Left lung (tissue), 10 donors: Measurements from ENCODE around the gene SPEM1. TPM values are rescaled to one million over a fixed set of nuclear protein-coding genes. Genes with fewer than 3 reads are reported as not detected.
"Not testable (repeated sequence)": the region's sequence is repeated elsewhere in the genome, so short reads cannot be mapped to it uniquely, and the experiment has no call there.

Experiments used
- ATAC-seq: fragments of 200-7000 bp; cut with Tn5 transposase; one replicate; pipeline ENCODE4 v1.9.1; 2020; ENCODE audit warnings: moderate library complexity
- DNase-seq, 4 donors: peaks; one replicate each; pipeline ENCODE4 v3.0.0-alpha.2; 2013 to 2020
- H3K27ac ChIP-seq, 2 donors: fragments of 200-600 bp; sonication (generic) in 1 of 2; one replicate each; pipeline versions ENCODE4 v1.5.0 to v1.8.0; 2020 to 2021
- H3K27me3 ChIP-seq, 2 donors: fragments of 200-600 bp; sonication (generic) in 1 of 2; one replicate each; pipeline versions ENCODE4 v1.5.0 to v1.8.0; 2020 to 2021
- H3K36me3 ChIP-seq, 2 donors: fragments of 200-600 bp; sonication (generic) in 1 of 2; one replicate each; pipeline versions ENCODE4 v1.5.0 to v1.8.0; 2020 to 2021
- H3K4me1 ChIP-seq, 2 donors: fragments of 200-600 bp; one replicate each; pipeline ENCODE4 v1.8.0; 2021
- H3K4me3 ChIP-seq, 2 donors: fragments of 200-600 bp; sonication (generic) in 1 of 2; one replicate each; pipeline versions ENCODE4 v1.5.0 to v1.8.0; 2020 to 2021; ENCODE audit warnings: mild to moderate bottlenecking in 1 of 2
- H3K9me3 ChIP-seq, 2 donors: fragments of 200-600 bp; sonication (generic) in 1 of 2; one replicate each; pipeline versions ENCODE4 v1.5.0 to v1.8.0; 2020 to 2021
- CTCF ChIP-seq, 2 donors: fragments of 200-600 bp; sonication (generic) in 1 of 2; IDR thresholded peaks; one replicate each; pipeline versions ENCODE4 v1.5.0 to v1.8.0; 2021; ENCODE audit warnings: antibody characterized with exemption in 2 of 2
- intact Hi-C, 2 donors: fragments of 100-400 bp; cut with DNase I; formaldehyde crosslinking; loops; one replicate each; pipeline versions ENCODE4 v1.11.2 to v1.14.2; 2022
- polyA plus RNA-seq, 6 donors: library from polyadenylated mRNA; unstranded; fragments of 120-200 nt; gene quantifications; one replicate each; pipeline ENCODE4 v1.2.1, GENCODE V29; 2013; ENCODE audit not compliant: insufficient read length in 6 of 6
- total RNA-seq, 2 donors: library from RNA; stranded (reverse); fragmentation: NEBNext Ultra II Directional; extraction: Animal tissue kit (Norgen Biotek cat#: 25700); gene quantifications; one replicate each; pipeline ENCODE4 v1.2.1, GENCODE V29; 2021
- donor health status: DM: no; HTN: yes; CAD: no.
- donor health status: DM: no; HTN: no; CAD: no.

The SPEM1 gene
- total and polyA plus RNA-seq, 8 donors, result not detected

- Histone ChIP-seq H3K4me1 (peaks cover 8 to 38% of the 10 kb centered on the region in 2 donors), H3K27me3 (no peaks in the 10 kb centered on the region), H3K36me3 (peaks cover 0 to 17% of the 10 kb centered on the region in 2 donors), H3K27ac (no peak overlapping the region), H3K4me3 (no peak overlapping the region), H3K9me3 (no peaks in the 10 kb centered on the region)
- no peak for ATAC-seq
- intact Hi-C loops, result no loop called here
- TF ChIP-seq CTCF (IDR thresholded peaks at IDR 0.05), result no peak
- DNase-seq, result no peak
Observed at GRCh38 chr17:7468804-7469389, 48.8 kb downstream of the SPEM1 start.

- DNase-seq, H3K9me3 ChIP-seq, intact Hi-C loops, ATAC-seq, H3K27me3 ChIP-seq, H3K4me3 ChIP-seq, H3K27ac ChIP-seq: not testable (repeated sequence)
- Histone ChIP-seq H3K4me1 (peaks cover 8 to 47% of the 10 kb centered on the region in 2 donors), H3K36me3 (peaks cover 0 to 13% of the 10 kb centered on the region in 2 donors)
Observed at GRCh38 chr17:7469843-7470242, 49.7 kb downstream of the SPEM1 start.

- peaks cover 14 to 54% of the 10 kb centered on the region in 2 donors for H3K4me1 ChIP-seq
- H3K27me3 ChIP-seq, H3K27ac ChIP-seq, DNase-seq, H3K36me3 ChIP-seq, ATAC-seq, H3K9me3 ChIP-seq, H3K4me3 ChIP-seq, intact Hi-C loops: not testable (repeated sequence)
Observed at GRCh38 chr17:7470457-7470973, 50.4 kb downstream of the SPEM1 start.

Other genes with a start within 250 kb of the SPEM1 start
Only the 30 nearest of the 39 such genes appear.
- gene GABARAP, start 177.9 kb upstream of the SPEM1 start, total RNA-seq, result 100 to 1,000 TPM; 545 to 559 TPM
- gene GABARAP, start 177.9 kb upstream of the SPEM1 start, polyA plus RNA-seq, result 100 to 1,000 TPM; 442 to 526 (median 470) TPM
- 100 to 1,000 TPM; 134 to 171 TPM for gene CTDNEP1, start 168.6 kb upstream of the SPEM1 start, total RNA-seq
- gene CTDNEP1, start 168.6 kb upstream of the SPEM1 start, polyA plus RNA-seq, result 100 to 1,000 TPM; 133 to 154 (median 146) TPM
- 10 to 100 TPM; 26.5 to 46.6 TPM for gene ELP5, start 168.1 kb upstream of the SPEM1 start, total RNA-seq
- gene ELP5, start 168.1 kb upstream of the SPEM1 start, polyA plus RNA-seq, result 10 to 100 TPM; 36.6 to 49.7 (median 42.9) TPM
- gene CLDN7, start 157.8 kb upstream of the SPEM1 start, total RNA-seq, result 100 to 1,000 TPM; 187 to 197 TPM
- gene CLDN7, start 157.8 kb upstream of the SPEM1 start, polyA plus RNA-seq, result 10 to 100 TPM; 26.0 to 37.0 (median 34.8) TPM
- under 1 TPM; 0.60 to 0.85 TPM for gene SLC2A4, start 138.6 kb upstream of the SPEM1 start, total RNA-seq
- 1 to 10 TPM in 4 of 6 donors, under 1 TPM in 2; 0.93 to 1.5 (median 1.3) TPM for gene SLC2A4, start 138.6 kb upstream of the SPEM1 start, polyA plus RNA-seq
- gene YBX2, start 125.7 kb upstream of the SPEM1 start, total RNA-seq, result under 1 TPM; 0.37 to 0.67 TPM
- 1 to 10 TPM; 1.3 to 2.5 (median 1.6) TPM for gene YBX2, start 125.7 kb upstream of the SPEM1 start, polyA plus RNA-seq
- gene EIF5A, start 112.7 kb upstream of the SPEM1 start, total RNA-seq, result 100 to 1,000 TPM; 307 to 622 TPM
- 100 to 1,000 TPM; 213 to 323 (median 262) TPM for gene EIF5A, start 112.7 kb upstream of the SPEM1 start, polyA plus RNA-seq
- gene GPS2, start 105.0 kb upstream of the SPEM1 start, total RNA-seq, result 10 to 100 TPM; 48.2 to 54.9 TPM
- gene GPS2, start 105.0 kb upstream of the SPEM1 start, polyA plus RNA-seq, result 100 to 1,000 TPM in 1 of 6 donors, 10 to 100 TPM in 5; 73.0 to 102 (median 81.9) TPM
- gene NEURL4, start 91.0 kb upstream of the SPEM1 start, total RNA-seq, result 10 to 100 TPM; 27.8 to 35.2 TPM
- gene NEURL4, start 91.0 kb upstream of the SPEM1 start, polyA plus RNA-seq, result 10 to 100 TPM; 22.2 to 36.8 (median 27.9) TPM
- gene ACAP1, start 83.8 kb upstream of the SPEM1 start, total RNA-seq, result 10 to 100 TPM in 1 of 2 donors, 1 to 10 TPM in 1; 9.9 to 51.4 TPM
- gene ACAP1, start 83.8 kb upstream of the SPEM1 start, polyA plus RNA-seq, result 10 to 100 TPM in 2 of 6 donors, 1 to 10 TPM in 4; 6.7 to 11.3 (median 8.1) TPM
- gene KCTD11, start 68.2 kb upstream of the SPEM1 start, total RNA-seq, result 10 to 100 TPM; 10.3 to 10.7 TPM
- gene KCTD11, start 68.2 kb upstream of the SPEM1 start, polyA plus RNA-seq, result 10 to 100 TPM in 3 of 6 donors, 1 to 10 TPM in 3; 8.3 to 13.1 (median 9.9) TPM
- not detected for gene TMEM95, start 65.2 kb upstream of the SPEM1 start, total RNA-seq
- not detected for gene TMEM95, start 65.2 kb upstream of the SPEM1 start, polyA plus RNA-seq
- 1 to 10 TPM; 6.1 to 6.4 TPM for gene TNK1, start 39.2 kb upstream of the SPEM1 start, total RNA-seq
- 1 to 10 TPM; 5.3 to 8.7 (median 6.4) TPM for gene TNK1, start 39.2 kb upstream of the SPEM1 start, polyA plus RNA-seq
- 10 to 100 TPM; 42.0 to 42.7 TPM for gene PLSCR3, start 25.8 kb upstream of the SPEM1 start, total RNA-seq
- 10 to 100 TPM; 46.0 to 62.5 (median 57.7) TPM for gene PLSCR3, start 25.8 kb upstream of the SPEM1 start, polyA plus RNA-seq
- 10 to 100 TPM; 50.7 to 56.0 TPM for gene TMEM256, start 16.2 kb upstream of the SPEM1 start, total RNA-seq
- 10 to 100 TPM; 70.7 to 75.7 (median 72.5) TPM for gene TMEM256, start 16.2 kb upstream of the SPEM1 start, polyA plus RNA-seq
- 10 to 100 TPM; 14.8 to 20.1 TPM for gene NLGN2, start 12.5 kb upstream of the SPEM1 start, total RNA-seq
- gene NLGN2, start 12.5 kb upstream of the SPEM1 start, polyA plus RNA-seq, result 10 to 100 TPM; 25.3 to 34.4 (median 30.1) TPM
- gene SPEM2, start 5.3 kb downstream of the SPEM1 start, total RNA-seq, result not detected
- gene SPEM2, start 5.3 kb downstream of the SPEM1 start, polyA plus RNA-seq, result not detected
- gene SPEM3, start 8.5 kb downstream of the SPEM1 start, total RNA-seq, result not detected
- not detected for gene SPEM3, start 8.5 kb downstream of the SPEM1 start, polyA plus RNA-seq
- gene TMEM102, start 15.1 kb downstream of the SPEM1 start, total RNA-seq, result 1 to 10 TPM; 7.2 to 9.6 TPM
- 1 to 10 TPM; 2.1 to 3.3 (median 2.6) TPM for gene TMEM102, start 15.1 kb downstream of the SPEM1 start, polyA plus RNA-seq
- 1 to 10 TPM in 1 of 2 donors, under 1 TPM in 1; 0.97 to 1.7 TPM for gene FGF11, start 19.2 kb downstream of the SPEM1 start, total RNA-seq
- 1 to 10 TPM; 1.7 to 2.8 (median 2.3) TPM for gene FGF11, start 19.2 kb downstream of the SPEM1 start, polyA plus RNA-seq
- gene CHRNB1, start 24.7 kb downstream of the SPEM1 start, total RNA-seq, result 10 to 100 TPM; 10.6 to 12.1 TPM
- 10 to 100 TPM in 2 of 6 donors, 1 to 10 TPM in 4; 7.0 to 10.3 (median 9.6) TPM for gene CHRNB1, start 24.7 kb downstream of the SPEM1 start, polyA plus RNA-seq
- 10 to 100 TPM; 46.2 to 63.2 TPM for gene ZBTB4, start 59.3 kb downstream of the SPEM1 start, total RNA-seq
- gene ZBTB4, start 59.3 kb downstream of the SPEM1 start, polyA plus RNA-seq, result 10 to 100 TPM; 39.7 to 49.7 (median 42.8) TPM
- gene SLC35G6, start 61.1 kb downstream of the SPEM1 start, total RNA-seq, result not detected
- gene SLC35G6, start 61.1 kb downstream of the SPEM1 start, polyA plus RNA-seq, result under 1 TPM; 0.17 to 0.35 (median 0.35) TPM
- gene POLR2A, start 64.0 kb downstream of the SPEM1 start, total RNA-seq, result 100 to 1,000 TPM in 1 of 2 donors, 10 to 100 TPM in 1; 90.8 to 116 TPM
- 100 to 1,000 TPM in 4 of 6 donors, 10 to 100 TPM in 2; 97.2 to 118 (median 109) TPM for gene POLR2A, start 64.0 kb downstream of the SPEM1 start, polyA plus RNA-seq
- 10 to 100 TPM; 48.5 to 50.5 TPM for gene TNFSF12, start 128.7 kb downstream of the SPEM1 start, total RNA-seq
- 10 to 100 TPM; 23.6 to 30.7 (median 28.4) TPM for gene TNFSF12, start 128.7 kb downstream of the SPEM1 start, polyA plus RNA-seq
- gene TNFSF13, start 138.4 kb downstream of the SPEM1 start, total RNA-seq, result 10 to 100 TPM; 79.2 to 87.4 TPM
- 10 to 100 TPM; 13.5 to 21.9 (median 19.8) TPM for gene TNFSF13, start 138.4 kb downstream of the SPEM1 start, polyA plus RNA-seq
- gene SENP3, start 141.6 kb downstream of the SPEM1 start, total RNA-seq, result 10 to 100 TPM; 43.5 to 48.6 TPM
- 10 to 100 TPM; 61.9 to 72.5 (median 69.5) TPM for gene SENP3, start 141.6 kb downstream of the SPEM1 start, polyA plus RNA-seq
- 100 to 1,000 TPM; 305 to 427 TPM for gene CD68, start 159.3 kb downstream of the SPEM1 start, total RNA-seq
- gene CD68, start 159.3 kb downstream of the SPEM1 start, polyA plus RNA-seq, result 10 to 100 TPM; 23.1 to 35.7 (median 30.5) TPM
- 10 to 100 TPM; 81.4 to 87.5 TPM for gene MPDU1, start 163.5 kb downstream of the SPEM1 start, total RNA-seq
- 10 to 100 TPM; 77.8 to 96.1 (median 85.8) TPM for gene MPDU1, start 163.5 kb downstream of the SPEM1 start, polyA plus RNA-seq
- under 1 TPM in 1 of 2 donors, not detected in 1; 0.31 TPM for gene SOX15, start 169.8 kb downstream of the SPEM1 start, total RNA-seq
- gene SOX15, start 169.8 kb downstream of the SPEM1 start, polyA plus RNA-seq, result 1 to 10 TPM; 1.5 to 2.0 (median 1.9) TPM